ENCODE results near the gene PCAT7. TPM values are rescaled to one million over a fixed set of nuclear protein-coding genes. Genes with fewer than 3 reads are reported as not detected.
"Not testable (repeated sequence)": the region's sequence is repeated elsewhere in the genome, so short reads cannot be mapped to it uniquely, and the experiment has no call there.

Gene PCAT7
- total RNA-seq, 1 experiment from 2014 or later, result not detected

DNA sequence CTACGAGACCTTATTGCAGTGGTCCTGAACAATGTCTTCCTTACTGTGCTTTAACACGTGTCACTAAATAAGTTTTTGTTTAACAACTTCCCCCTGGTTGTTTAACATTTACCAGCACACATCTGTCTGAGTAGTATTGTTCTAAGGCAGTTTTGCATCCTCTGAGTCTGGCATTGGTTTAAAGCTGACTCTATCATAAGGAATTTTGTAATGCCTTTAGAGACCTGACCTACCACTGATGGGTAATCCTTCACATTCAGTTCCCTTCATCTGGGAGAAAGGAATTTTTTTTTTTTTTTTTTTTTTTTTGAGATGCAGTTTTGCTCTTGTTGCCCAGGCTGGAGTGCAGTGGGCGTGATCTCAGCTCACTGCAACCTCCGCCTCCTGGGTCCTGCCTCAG is 20.0 kb upstream of the PCAT7 start:
- no TSS peak for BruUV-seq (replicated peaks)
- CTCF ChIA-PET, result no interaction called here
- intact Hi-C loops (cut with micrococcal nuclease; ENCODE audit: unreplicated experiment), result loop anchor here (10.0 kb wide), 1 partner anchor 470 kb away; no protein-coding TSS in a partner anchor

DNA sequence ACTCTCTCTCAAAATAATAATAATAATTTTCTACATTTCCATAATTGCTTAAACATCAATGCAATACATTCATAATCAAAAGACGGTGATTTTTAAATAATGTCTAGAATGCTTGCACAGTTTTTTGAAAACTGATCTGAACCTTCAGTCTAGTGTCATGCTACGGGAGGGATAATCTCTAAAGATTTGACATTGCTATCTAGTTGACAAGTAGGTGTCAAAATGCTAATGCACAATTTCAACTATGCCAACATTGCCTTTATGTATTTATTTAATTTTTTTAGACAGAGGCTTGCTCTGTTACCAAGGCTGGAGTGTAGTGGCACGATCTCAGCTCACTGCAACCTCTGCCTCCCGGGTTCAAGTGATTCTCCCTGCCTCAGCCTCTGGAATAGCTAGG is 16.0 kb upstream of the PCAT7 start:
- DNase-seq (ENCODE audit: low spot score), result no peak
- H3K27me3 ChIP-seq (replicated peaks; ENCODE audit: insufficient read depth, low read depth, low read length, poor library complexity), result no peaks in the 10 kb centered on the region
- no peak overlapping the region for H3K27ac ChIP-seq (ENCODE audit: low read depth, low read length, poor library complexity, severe bottlenecking)
- TF ChIP-seq, protein P1, sequence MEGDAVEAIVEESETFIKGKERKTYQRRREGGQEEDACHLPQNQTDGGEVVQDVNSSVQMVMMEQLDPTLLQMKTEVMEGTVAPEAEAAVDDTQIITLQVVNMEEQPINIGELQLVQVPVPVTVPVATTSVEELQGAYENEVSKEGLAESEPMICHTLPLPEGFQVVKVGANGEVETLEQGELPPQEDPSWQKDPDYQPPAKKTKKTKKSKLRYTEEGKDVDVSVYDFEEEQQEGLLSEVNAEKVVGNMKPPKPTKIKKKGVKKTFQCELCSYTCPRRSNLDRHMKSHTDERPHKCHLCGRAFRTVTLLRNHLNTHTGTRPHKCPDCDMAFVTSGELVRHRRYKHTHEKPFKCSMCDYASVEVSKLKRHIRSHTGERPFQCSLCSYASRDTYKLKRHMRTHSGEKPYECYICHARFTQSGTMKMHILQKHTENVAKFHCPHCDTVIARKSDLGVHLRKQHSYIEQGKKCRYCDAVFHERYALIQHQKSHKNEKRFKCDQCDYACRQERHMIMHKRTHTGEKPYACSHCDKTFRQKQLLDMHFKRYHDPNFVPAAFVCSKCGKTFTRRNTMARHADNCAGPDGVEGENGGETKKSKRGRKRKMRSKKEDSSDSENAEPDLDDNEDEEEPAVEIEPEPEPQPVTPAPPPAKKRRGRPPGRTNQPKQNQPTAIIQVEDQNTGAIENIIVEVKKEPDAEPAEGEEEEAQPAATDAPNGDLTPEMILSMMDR (conservative IDR thresholded peaks at IDR 0.05; ENCODE audit: low read depth, low read length), result no peak
- TF ChIP-seq EZH2 (IDR thresholded peaks at IDR 0.05; ENCODE audit: borderline replicate concordance, low read depth, low read length, poor library complexity, severe bottlenecking), result no peak
- no peaks in the 10 kb centered on the region for H3K36me3 ChIP-seq (ENCODE audit: insufficient read depth, low read length, poor library complexity, severe bottlenecking)
- no TSS peak for BruUV-seq (replicated peaks)
- POLR2A ChIA-PET (ENCODE audit: low non-redundant PET), result no interaction called here
- H3K9me3 ChIP-seq (ENCODE audit: low read depth, low read length, poor library complexity, severe bottlenecking), result no peaks in the 10 kb centered on the region
- H3K4me1 ChIP-seq (ENCODE audit: insufficient read depth, low read length, poor library complexity, severe bottlenecking), result no peaks in the 10 kb centered on the region
- CTCF ChIA-PET, result no interaction called here
- no peak overlapping the region for H3K4me3 ChIP-seq (ENCODE audit: low read depth, low read length, poor library complexity, severe bottlenecking)
- intact Hi-C loops (cut with micrococcal nuclease; ENCODE audit: unreplicated experiment), result loop anchor here (10.0 kb wide), 1 partner anchor 474 kb away; no protein-coding TSS in a partner anchor

More for the DNA sequence above, 20.0 kb upstream of the PCAT7 start:
- DNase-seq (ENCODE audit: low spot score), result no peak
- Histone ChIP-seq H3K27me3 (replicated peaks; ENCODE audit: insufficient read depth, low read depth, low read length, poor library complexity) (no peaks in the 10 kb centered on the region), H3K27ac (ENCODE audit: low read depth, low read length, poor library complexity, severe bottlenecking) (no peak overlapping the region), H3K4me1 (ENCODE audit: insufficient read depth, low read length, poor library complexity, severe bottlenecking) (no peaks in the 10 kb centered on the region), H3K36me3 (ENCODE audit: insufficient read depth, low read length, poor library complexity, severe bottlenecking) (no peaks in the 10 kb centered on the region), H3K9me3 (ENCODE audit: low read depth, low read length, poor library complexity, severe bottlenecking) (no peaks in the 10 kb centered on the region), H3K4me3 (ENCODE audit: low read depth, low read length, poor library complexity, severe bottlenecking) (no peak overlapping the region)
- no peak for TF ChIP-seq EZH2 (IDR thresholded peaks at IDR 0.05; ENCODE audit: borderline replicate concordance, low read depth, low read length, poor library complexity, severe bottlenecking)
- TF ChIP-seq, protein P1 (conservative IDR thresholded peaks at IDR 0.05; ENCODE audit: low read depth, low read length), result no peak
- POLR2A ChIA-PET (ENCODE audit: low non-redundant PET), result no interaction called here

DNA sequence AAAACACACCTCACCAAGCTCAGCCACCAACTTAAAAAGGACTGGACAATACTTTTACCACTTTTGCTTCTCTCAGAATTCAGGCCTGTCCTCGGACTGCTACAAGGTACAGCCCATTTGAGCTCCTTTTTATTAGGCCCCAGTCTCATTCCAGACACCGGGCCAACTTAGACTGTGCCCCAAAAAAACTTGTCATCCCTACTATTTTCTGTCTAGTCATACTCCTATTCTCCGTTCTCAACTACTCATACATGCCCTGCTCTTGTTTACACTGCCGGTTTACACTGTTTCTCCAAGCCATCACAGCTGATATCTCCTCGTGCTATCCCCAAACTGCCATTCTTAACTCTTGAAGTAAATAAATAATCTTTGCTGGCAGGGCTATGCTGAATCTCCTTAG is 10.5 kb upstream of the PCAT7 start:
- H3K4me3 ChIP-seq (ENCODE audit: low read depth, low read length, poor library complexity, severe bottlenecking); intact Hi-C loops (cut with micrococcal nuclease; ENCODE audit: unreplicated experiment); BruUV-seq (replicated peaks); H3K27me3 ChIP-seq (replicated peaks; ENCODE audit: insufficient read depth, low read depth, low read length, poor library complexity); DNase-seq (ENCODE audit: low spot score); H3K36me3 ChIP-seq (ENCODE audit: insufficient read depth, low read length, poor library complexity, severe bottlenecking); H3K4me1 ChIP-seq (ENCODE audit: insufficient read depth, low read length, poor library complexity, severe bottlenecking); CTCF ChIA-PET; POLR2A ChIA-PET (ENCODE audit: low non-redundant PET); H3K27ac ChIP-seq (ENCODE audit: low read depth, low read length, poor library complexity, severe bottlenecking); H3K9me3 ChIP-seq (ENCODE audit: low read depth, low read length, poor library complexity, severe bottlenecking): not testable (repeated sequence)

DNA sequence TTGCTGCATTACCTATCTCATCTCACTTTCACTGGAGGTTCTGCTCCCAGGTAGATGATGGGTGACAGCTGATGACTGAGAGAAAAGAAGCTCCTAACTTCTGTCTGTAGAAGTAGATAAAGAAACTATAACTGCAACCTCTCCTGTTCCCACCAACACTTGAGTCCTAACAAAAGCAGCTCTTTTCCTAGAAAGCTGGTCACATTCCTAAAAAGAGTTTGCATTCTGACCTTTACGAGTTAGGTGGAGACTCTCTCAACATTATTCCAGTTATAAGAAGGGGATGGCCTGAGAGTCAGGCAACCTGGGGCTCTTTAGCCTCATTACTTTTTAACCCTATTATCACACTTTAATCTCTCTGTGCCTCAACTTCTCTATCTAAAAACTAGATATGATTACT is 8.9 kb upstream of the PCAT7 start:
- Histone ChIP-seq H3K4me1 (ENCODE audit: insufficient read depth, low read length, poor library complexity, severe bottlenecking) (no peaks in the 10 kb centered on the region), H3K27me3 (replicated peaks; ENCODE audit: insufficient read depth, low read depth, low read length, poor library complexity) (no peaks in the 10 kb centered on the region), H3K27ac (ENCODE audit: low read depth, low read length, poor library complexity, severe bottlenecking) (no peak overlapping the region), H3K9me3 (ENCODE audit: low read depth, low read length, poor library complexity, severe bottlenecking) (no peaks in the 10 kb centered on the region), H3K36me3 (ENCODE audit: insufficient read depth, low read length, poor library complexity, severe bottlenecking) (no peaks in the 10 kb centered on the region), H3K4me3 (ENCODE audit: low read depth, low read length, poor library complexity, severe bottlenecking) (no peak overlapping the region)
- intact Hi-C loops (cut with micrococcal nuclease; ENCODE audit: unreplicated experiment), result no loop called here
- POLR2A ChIA-PET (ENCODE audit: low non-redundant PET), result no interaction called here
- CTCF ChIA-PET, result no interaction called here
- BruUV-seq (replicated peaks), result no TSS peak
- TF ChIP-seq, protein P1 (conservative IDR thresholded peaks at IDR 0.05; ENCODE audit: low read depth, low read length), result no peak
- TF ChIP-seq EZH2 (IDR thresholded peaks at IDR 0.05; ENCODE audit: borderline replicate concordance, low read depth, low read length, poor library complexity, severe bottlenecking), result no peak
- no peak for DNase-seq (ENCODE audit: low spot score)

Measured in A673 (cell line).